Heart left ventricle (tissue), 13 donors: ENCODE data around the gene SORL1.

Experiments
- POLR2A ChIP-seq, 2 donors: fragments of 450-650 bp; IDR thresholded peaks; one replicate each; pipeline ENCODE4 v1.6.1; 2017; ENCODE audit warnings: antibody characterized with exemption in 2 of 2, mild to moderate bottlenecking in 2 of 2, moderate library complexity in 2 of 2
- TF ChIP-seq, protein P1 (sequence below), 12 donors: fragments of 200-600 bp; sonication (generic) in 4 of 12; IDR thresholded peaks; one replicate each; pipeline versions ENCODE4 v1.5.0 to v1.8.0; 2018 to 2022; ENCODE audit warnings: antibody characterized with exemption in 12 of 12, mild to moderate bottlenecking in 5 of 12
- donor health status: ischemic (EF 13 %, LVEDD 7.1; RV severe dilation, severe dysfunction).
- donor health status: DM: no; HTN: yes; CAD: no.
- donor health status: DM: no; HTN: no; CAD: no.
- donor health status: ischemic (EF 25% LVEDD 6.9; RV normal size, moderate dysfunction).
- donor health status: ischemic (EF 25% LVEDD 5.7; RV mildly dilated, moderate dysfunction).
- donor health status: ischemic (EF 35%, LVEDD 5.7; RV mildly dilated, moderate dysfunction).
- donor health status: nonischemic (EF 11% LVEDD 7.7; RV severe dilation, severe dysfunction).
- donor health status: DM: yes; HTN: yes; CAD: no.
- donor health status: PGD.
- donor health status: ischemic (EF 29% LVEDD 5.4; RV normal size, mild dysfunction).
- donor health status: nonischemic (EF 23%, LVEDD 6.1; RV moderate dilation, normal function).

DNA sequence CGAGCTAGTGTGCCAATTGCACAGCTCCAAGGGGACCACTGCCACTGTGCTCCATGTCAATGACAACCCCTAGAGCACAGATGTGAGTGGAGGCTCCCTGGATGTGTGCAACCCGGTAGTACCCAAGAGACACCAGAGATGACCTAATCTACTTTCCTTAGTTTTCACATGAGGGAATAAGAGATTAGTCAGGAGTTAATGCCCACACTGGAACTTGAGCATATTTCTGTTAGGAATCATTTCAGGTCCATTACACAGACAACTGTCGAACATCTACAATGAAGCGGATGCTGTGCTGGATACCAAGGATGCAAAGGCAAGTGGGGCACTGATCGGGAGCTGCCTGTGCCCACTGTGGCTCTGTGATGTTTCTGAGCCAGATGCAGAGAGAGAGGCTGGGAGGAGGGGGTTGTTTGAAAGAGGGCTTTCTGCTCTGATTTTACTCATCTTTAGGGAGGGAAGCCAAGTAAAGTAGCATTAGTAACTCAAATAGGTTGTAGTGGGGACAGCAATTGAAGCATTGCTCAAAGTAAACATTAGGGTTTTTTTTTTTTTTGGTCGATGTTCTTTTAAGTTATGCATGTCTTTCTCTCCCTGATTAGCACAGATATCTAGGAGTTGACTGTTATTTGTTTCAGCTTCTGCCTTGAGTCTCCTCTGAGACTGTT, 83.1 kb downstream of the SORL1 start:
- TF ChIP-seq POLR2A (IDR thresholded peaks at IDR 0.05) = no peak
- TF ChIP-seq, protein P1, sequence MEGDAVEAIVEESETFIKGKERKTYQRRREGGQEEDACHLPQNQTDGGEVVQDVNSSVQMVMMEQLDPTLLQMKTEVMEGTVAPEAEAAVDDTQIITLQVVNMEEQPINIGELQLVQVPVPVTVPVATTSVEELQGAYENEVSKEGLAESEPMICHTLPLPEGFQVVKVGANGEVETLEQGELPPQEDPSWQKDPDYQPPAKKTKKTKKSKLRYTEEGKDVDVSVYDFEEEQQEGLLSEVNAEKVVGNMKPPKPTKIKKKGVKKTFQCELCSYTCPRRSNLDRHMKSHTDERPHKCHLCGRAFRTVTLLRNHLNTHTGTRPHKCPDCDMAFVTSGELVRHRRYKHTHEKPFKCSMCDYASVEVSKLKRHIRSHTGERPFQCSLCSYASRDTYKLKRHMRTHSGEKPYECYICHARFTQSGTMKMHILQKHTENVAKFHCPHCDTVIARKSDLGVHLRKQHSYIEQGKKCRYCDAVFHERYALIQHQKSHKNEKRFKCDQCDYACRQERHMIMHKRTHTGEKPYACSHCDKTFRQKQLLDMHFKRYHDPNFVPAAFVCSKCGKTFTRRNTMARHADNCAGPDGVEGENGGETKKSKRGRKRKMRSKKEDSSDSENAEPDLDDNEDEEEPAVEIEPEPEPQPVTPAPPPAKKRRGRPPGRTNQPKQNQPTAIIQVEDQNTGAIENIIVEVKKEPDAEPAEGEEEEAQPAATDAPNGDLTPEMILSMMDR (IDR thresholded peaks at IDR 0.05) = no peak
